Panc1 (cell line): ENCODE data around the gene CTSD. TPM values are rescaled to one million over a fixed set of nuclear protein-coding genes. Genes with fewer than 3 reads are reported as not detected.

ENCODE experiments used
- ATAC-seq: fragments of 200-7000 bp; cut with Tn5 transposase; 2 replicates; pipeline ENCODE4 v1.9.1; 2020; ENCODE audit warnings: mild to moderate bottlenecking, moderate library complexity
- BruUV-seq: library from RNA; stranded (reverse); fragments of 400-500 nt; replicated peaks from 2 replicates; lab custom pipeline; 2021; lab: Mats Ljungman, UMichigan
- CTCF ChIA-PET: fragments of 300-600 bp; sonication (Branson Sonifier 250); formaldehyde crosslinking; loops from one replicate; lab custom pipeline; 2022; ENCODE audit warnings: antibody characterized with exemption; lab: Charles Lee
- POLR2A ChIA-PET: fragments of 300-600 bp; sonication (Branson Sonifier 250); formaldehyde crosslinking; loops from one replicate; lab custom pipeline; 2022; ENCODE audit warnings: antibody characterized with exemption; lab: Charles Lee
- DNase-seq: peaks from one replicate; pipeline ENCODE4 v3.0.0-alpha.2; 2010; ENCODE audit warnings: low read depth, low spot score
- H3K27ac ChIP-seq: 2 replicates; pipeline ENCODE4 v1.5.1; 2011; ENCODE audit warnings: mild to moderate bottlenecking, low read length, inconsistent platforms
- H3K27me3 ChIP-seq: fragments of 200-500 bp; sonication (Bioruptor generic); 2 replicates; pipeline ENCODE4 v1.6.0; 2014; ENCODE audit warnings: low read length, inconsistent platforms; ENCODE audit not compliant: control insufficient read depth, insufficient read depth
- H3K36me3 ChIP-seq: fragments of 200-500 bp; sonication (Bioruptor generic); 2 replicates; pipeline ENCODE4 v1.5.1; 2014; ENCODE audit warnings: inconsistent platforms, mild to moderate bottlenecking, low read length, moderate library complexity; ENCODE audit not compliant: control insufficient read depth, insufficient read depth
- H3K4me1 ChIP-seq: 2 replicates; pipeline ENCODE4 v1.5.1; 2011; ENCODE audit warnings: inconsistent platforms, mild to moderate bottlenecking, low read length, moderate library complexity; ENCODE audit not compliant: control insufficient read depth, insufficient read depth
- H3K4me3 ChIP-seq, 2 experiments: 2 replicates each; pipeline ENCODE4 v1.5.1; 2011 to 2012; ENCODE audit warnings: low read depth in 2 of 2, low read length in 2 of 2, mild to moderate bottlenecking in 2 of 2, inconsistent platforms in 1 of 2, moderate library complexity in 1 of 2
- H3K9me3 ChIP-seq: fragments of 200-500 bp; sonication (Bioruptor generic); 2 replicates; pipeline ENCODE4 v1.5.1; 2014; ENCODE audit warnings: low read depth, mild to moderate bottlenecking, inconsistent platforms, low read length, moderate library complexity; ENCODE audit not compliant: control insufficient read depth, insufficient read depth
- POLR2AphosphoS5 ChIP-seq: IDR thresholded peaks from 2 replicates; pipeline ENCODE4 v1.6.1; 2012; ENCODE audit warnings: mild to moderate bottlenecking, low read depth, low read length, moderate library complexity
- SIN3A ChIP-seq: IDR thresholded peaks from 2 replicates; pipeline ENCODE4 v1.6.1; 2012; ENCODE audit warnings: low read depth, mild to moderate bottlenecking, low read length, moderate library complexity, borderline replicate concordance; ENCODE audit not compliant: insufficient read depth
- TCF7L2 ChIP-seq: IDR thresholded peaks from 2 replicates; pipeline ENCODE4 v1.6.1; 2011; ENCODE audit warnings: mild to moderate bottlenecking, low read depth, low read length, inconsistent platforms
- in situ Hi-C: cut with HindIII; loops from 2 replicates; pipeline ENCODE4 v1.10.0; 2016; ENCODE audit warnings: low sequenced_read_pairs, low pct_unique_long_range_greater_than_20kb
- intact Hi-C: fragments of 100-400 bp; cut with micrococcal nuclease; formaldehyde crosslinking; loops from one replicate; pipeline ENCODE4 v1.10.0; 2022; ENCODE audit not compliant: unreplicated experiment
- total RNA-seq: library from RNA; stranded (reverse); gene quantifications from one replicate; pipeline ENCODE4 v1.2.1, GENCODE V29; 2021; ENCODE audit not compliant: unreplicated experiment
- TF ChIP-seq, protein P1 (sequence below), 2 experiments: IDR thresholded peaks; 2 replicates each; pipeline ENCODE4 v1.6.1; 2011 to 2012; ENCODE audit warnings: low read depth in 2 of 2, control low read depth in 1 of 2, low read length in 1 of 2, mild to moderate bottlenecking in 1 of 2, moderate library complexity in 1 of 2; ENCODE audit not compliant: insufficient read depth in 1 of 2
- TF ChIP-seq, protein P2 (sequence below): fragments of 450-650 bp; IDR thresholded peaks from 2 replicates; pipeline ENCODE4 v1.5.1; 2017; ENCODE audit warnings: mild to moderate bottlenecking

The CTSD gene
- total RNA-seq, 1 experiment from 2014 or later, result 1,813 TPM

DNA sequence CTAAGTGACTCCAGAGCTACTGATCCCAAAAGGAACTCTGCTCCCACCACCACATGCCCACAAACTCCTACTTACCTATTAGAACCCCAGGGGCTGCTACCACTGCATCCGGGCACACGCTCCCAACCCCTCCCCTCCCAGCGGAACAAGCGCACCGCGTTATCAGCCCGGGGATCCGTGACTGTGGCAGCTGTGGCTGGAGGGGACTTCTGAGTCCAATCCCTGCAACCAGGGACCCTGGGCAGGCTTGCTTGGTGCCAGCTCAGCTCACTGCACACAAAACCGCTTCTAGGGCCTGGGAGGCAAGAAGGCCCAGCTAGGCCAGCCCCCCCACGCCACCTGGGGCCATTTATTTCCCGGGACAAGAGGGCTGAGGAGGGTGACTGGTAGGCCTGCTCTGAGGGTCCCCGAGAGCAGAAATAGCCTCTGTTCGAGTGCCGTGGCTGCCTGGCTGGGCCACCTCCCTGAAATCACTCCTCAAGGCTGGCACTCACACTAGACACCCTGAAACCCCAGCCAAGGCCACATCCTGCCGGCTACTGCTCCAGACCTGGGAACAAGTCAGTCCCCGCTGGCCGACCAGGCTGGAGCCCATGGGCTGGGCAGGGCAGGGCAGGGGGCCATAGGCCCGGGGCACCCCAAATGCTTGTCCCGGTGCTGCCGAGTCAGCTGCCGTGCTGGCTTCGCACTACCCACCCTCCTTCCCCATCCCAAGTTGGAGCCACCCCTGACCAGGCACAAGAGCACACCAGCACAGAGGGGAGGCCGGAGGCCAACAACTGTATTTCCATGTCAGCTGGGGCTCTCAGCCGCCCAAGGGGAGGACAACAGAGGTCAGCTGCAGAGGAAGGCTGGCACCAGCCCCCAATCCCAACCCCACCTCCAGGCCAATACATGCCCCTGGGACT lies 11.5 kb downstream of the CTSD start:
- H3K27me3 ChIP-seq, result no peaks in the 10 kb centered on the region
- no peaks in the 10 kb centered on the region for H3K9me3 ChIP-seq
- CTCF ChIA-PET, result interaction anchor here (0.6 kb wide), 1 partner anchor 12 kb away, joined by 3 read pairs; no protein-coding TSS in a partner anchor
- intact Hi-C loops (no loop called here), in situ Hi-C loops (no loop called here)
- TF ChIP-seq TCF7L2, result no peak
- TF ChIP-seq, protein P1, sequence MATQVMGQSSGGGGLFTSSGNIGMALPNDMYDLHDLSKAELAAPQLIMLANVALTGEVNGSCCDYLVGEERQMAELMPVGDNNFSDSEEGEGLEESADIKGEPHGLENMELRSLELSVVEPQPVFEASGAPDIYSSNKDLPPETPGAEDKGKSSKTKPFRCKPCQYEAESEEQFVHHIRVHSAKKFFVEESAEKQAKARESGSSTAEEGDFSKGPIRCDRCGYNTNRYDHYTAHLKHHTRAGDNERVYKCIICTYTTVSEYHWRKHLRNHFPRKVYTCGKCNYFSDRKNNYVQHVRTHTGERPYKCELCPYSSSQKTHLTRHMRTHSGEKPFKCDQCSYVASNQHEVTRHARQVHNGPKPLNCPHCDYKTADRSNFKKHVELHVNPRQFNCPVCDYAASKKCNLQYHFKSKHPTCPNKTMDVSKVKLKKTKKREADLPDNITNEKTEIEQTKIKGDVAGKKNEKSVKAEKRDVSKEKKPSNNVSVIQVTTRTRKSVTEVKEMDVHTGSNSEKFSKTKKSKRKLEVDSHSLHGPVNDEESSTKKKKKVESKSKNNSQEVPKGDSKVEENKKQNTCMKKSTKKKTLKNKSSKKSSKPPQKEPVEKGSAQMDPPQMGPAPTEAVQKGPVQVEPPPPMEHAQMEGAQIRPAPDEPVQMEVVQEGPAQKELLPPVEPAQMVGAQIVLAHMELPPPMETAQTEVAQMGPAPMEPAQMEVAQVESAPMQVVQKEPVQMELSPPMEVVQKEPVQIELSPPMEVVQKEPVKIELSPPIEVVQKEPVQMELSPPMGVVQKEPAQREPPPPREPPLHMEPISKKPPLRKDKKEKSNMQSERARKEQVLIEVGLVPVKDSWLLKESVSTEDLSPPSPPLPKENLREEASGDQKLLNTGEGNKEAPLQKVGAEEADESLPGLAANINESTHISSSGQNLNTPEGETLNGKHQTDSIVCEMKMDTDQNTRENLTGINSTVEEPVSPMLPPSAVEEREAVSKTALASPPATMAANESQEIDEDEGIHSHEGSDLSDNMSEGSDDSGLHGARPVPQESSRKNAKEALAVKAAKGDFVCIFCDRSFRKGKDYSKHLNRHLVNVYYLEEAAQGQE (IDR thresholded peaks at IDR 0.05; ENCODE audit: insufficient read depth in 1 of 2, low read depth in 2 of 2, low read length in 1 of 2), result no peak
- no peak for TF ChIP-seq SIN3A
- TF ChIP-seq, protein P2, sequence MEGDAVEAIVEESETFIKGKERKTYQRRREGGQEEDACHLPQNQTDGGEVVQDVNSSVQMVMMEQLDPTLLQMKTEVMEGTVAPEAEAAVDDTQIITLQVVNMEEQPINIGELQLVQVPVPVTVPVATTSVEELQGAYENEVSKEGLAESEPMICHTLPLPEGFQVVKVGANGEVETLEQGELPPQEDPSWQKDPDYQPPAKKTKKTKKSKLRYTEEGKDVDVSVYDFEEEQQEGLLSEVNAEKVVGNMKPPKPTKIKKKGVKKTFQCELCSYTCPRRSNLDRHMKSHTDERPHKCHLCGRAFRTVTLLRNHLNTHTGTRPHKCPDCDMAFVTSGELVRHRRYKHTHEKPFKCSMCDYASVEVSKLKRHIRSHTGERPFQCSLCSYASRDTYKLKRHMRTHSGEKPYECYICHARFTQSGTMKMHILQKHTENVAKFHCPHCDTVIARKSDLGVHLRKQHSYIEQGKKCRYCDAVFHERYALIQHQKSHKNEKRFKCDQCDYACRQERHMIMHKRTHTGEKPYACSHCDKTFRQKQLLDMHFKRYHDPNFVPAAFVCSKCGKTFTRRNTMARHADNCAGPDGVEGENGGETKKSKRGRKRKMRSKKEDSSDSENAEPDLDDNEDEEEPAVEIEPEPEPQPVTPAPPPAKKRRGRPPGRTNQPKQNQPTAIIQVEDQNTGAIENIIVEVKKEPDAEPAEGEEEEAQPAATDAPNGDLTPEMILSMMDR, result no peak
- 0 out of 2 replicates have a peak, but pooled peaks have one; percentile 0 for TF ChIP-seq POLR2AphosphoS5
- H3K4me3 ChIP-seq, result no peak overlapping the region
- DNase-seq (no peak), ATAC-seq (no peak)
- BruUV-seq, result no TSS peak
- peak overlapping the region; percentile 83 for H3K27ac ChIP-seq
- POLR2A ChIA-PET, result no interaction called here
- peaks cover 3% of the 10 kb centered on the region; the same call in 1 of the 2 replicates for H3K36me3 ChIP-seq
- peaks cover 61% of the 10 kb centered on the region for H3K4me1 ChIP-seq

DNA sequence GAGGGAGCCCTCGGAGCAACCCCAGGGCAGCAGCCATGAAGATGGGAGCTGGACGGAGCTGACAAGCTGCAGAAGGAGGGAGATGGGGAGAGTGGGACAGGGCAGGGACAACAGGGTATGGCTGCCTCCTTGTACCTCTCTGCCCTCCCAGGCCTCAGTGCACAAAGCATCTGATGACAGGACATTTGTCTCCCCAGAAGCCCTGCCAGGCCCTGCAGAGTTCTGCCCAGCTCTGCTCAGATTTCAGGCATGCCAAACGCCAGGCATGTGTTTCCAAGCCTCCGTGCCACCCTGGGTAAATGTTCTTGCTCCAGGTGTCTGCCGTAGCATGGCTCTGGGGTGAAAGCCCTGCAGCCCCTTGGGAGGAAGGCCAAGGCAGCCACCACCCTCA lies 12.2 kb downstream of the CTSD start:
- BruUV-seq, result no TSS peak
- peaks cover 53% of the 10 kb centered on the region for H3K4me1 ChIP-seq
- ATAC-seq (peak; percentile 1; the same call in 1 of the 2 replicates), DNase-seq (no peak)
- ChIA-PET CTCF (interaction anchor here (0.6 to 0.9 kb wide), 2 partner anchors 13 to 99 kb away, joined by 3 read pairs; no protein-coding TSS in a partner anchor), POLR2A (no interaction called here)
- H3K4me3 ChIP-seq, result no peak overlapping the region
- peaks cover 3% of the 10 kb centered on the region; the same call in 1 of the 2 replicates for H3K36me3 ChIP-seq
- intact Hi-C loops, result no loop called here
- no peaks in the 10 kb centered on the region for H3K9me3 ChIP-seq
- in situ Hi-C loops, result no loop called here
- TF ChIP-seq, protein P2, result no peak
- TF ChIP-seq SIN3A (no peak), TCF7L2 (no peak), POLR2AphosphoS5 (no peak; the same call in 1 of the 2 replicates)
- TF ChIP-seq, protein P1 (IDR thresholded peaks at IDR 0.05; ENCODE audit: insufficient read depth in 1 of 2, low read depth in 2 of 2, low read length in 1 of 2), result 0 out of 4 replicates have a peak, but pooled peaks of 1 of the 2 experiments have one; percentile 25
- no peaks in the 10 kb centered on the region for H3K27me3 ChIP-seq
- H3K27ac ChIP-seq, result peak overlapping the region; percentile 83
